ENCODE data around the gene MAP3K19.

- no peak for TF ChIP-seq CTCF (IDR thresholded peaks at IDR 0.05; ENCODE audit: insufficient read depth, low read depth, low read length)
- no peak for TF ChIP-seq EZH2 (IDR thresholded peaks at IDR 0.05; ENCODE audit: insufficient read depth, low read length)
These were observed 29.3 kb upstream of the MAP3K19 start for GRCh38 chr2:135076556-135076955.
